Karpas-422 (cell line): Measurements from ENCODE around the gene MAPKBP1. TPM values are rescaled to one million over a fixed set of nuclear protein-coding genes. Genes with fewer than 3 reads are reported as not detected.

Experiments
- DNase-seq: peaks from one replicate; pipeline ENCODE4 v3.0.0-alpha.2; 2015
- H2AFZ ChIP-seq: fragments of 200-600 bp; sonication (generic); 2 replicates; pipeline ENCODE4 v1.6.1; 2014; ENCODE audit warnings: antibody characterized with exemption, low read length, mixed read lengths
- H3K27ac ChIP-seq: fragments of 200-600 bp; sonication (generic); 2 replicates; pipeline ENCODE4 v1.5.1; 2014; ENCODE audit warnings: mild to moderate bottlenecking, low read length, moderate library complexity
- H3K27me3 ChIP-seq: fragments of 200-600 bp; sonication (generic); 2 replicates; pipeline ENCODE4 v1.6.1; 2014; ENCODE audit warnings: low read length, mixed read lengths
- H3K36me3 ChIP-seq: fragments of 200-600 bp; sonication (generic); 2 replicates; pipeline ENCODE4 v1.6.1; 2014; ENCODE audit warnings: low read length, mixed read lengths; ENCODE audit not compliant: insufficient read depth
- H3K4me1 ChIP-seq: fragments of 200-600 bp; sonication (generic); 2 replicates; pipeline ENCODE4 v1.6.1; 2014; ENCODE audit warnings: mild to moderate bottlenecking, low read length, mixed read lengths
- H3K4me2 ChIP-seq: fragments of 200-600 bp; sonication (generic); 2 replicates; pipeline ENCODE4 v1.6.1; 2014; ENCODE audit warnings: low read length, low read depth, mild to moderate bottlenecking; ENCODE audit not compliant: poor library complexity, severe bottlenecking
- H3K4me3 ChIP-seq: fragments of 200-600 bp; sonication (generic); 2 replicates; pipeline ENCODE4 v1.5.1; 2014; ENCODE audit warnings: mild to moderate bottlenecking, antibody characterized with exemption, low read length, mixed read lengths
- H3K79me2 ChIP-seq: fragments of 200-600 bp; sonication (generic); 2 replicates; pipeline ENCODE4 v1.6.1; 2014; ENCODE audit warnings: mild to moderate bottlenecking, low read length, mixed read lengths
- H3K9ac ChIP-seq: fragments of 200-600 bp; sonication (generic); 2 replicates; pipeline ENCODE4 v1.6.0; 2014; ENCODE audit warnings: low read length
- H3K9me2 ChIP-seq: fragments of 200-600 bp; sonication (generic), shearing (Covaris generic); replicated peaks from 2 replicates; pipeline ENCODE4 v1.6.0; 2014; ENCODE audit warnings: mild to moderate bottlenecking, low read length, moderate library complexity; ENCODE audit not compliant: insufficient read depth
- H3K9me3 ChIP-seq: fragments of 300-700, 200-600 bp; sonication (generic); 2 replicates; pipeline ENCODE4 v1.6.1; 2014; ENCODE audit warnings: low read length, mixed read lengths
- H4K20me1 ChIP-seq: fragments of 200-600 bp; sonication (generic); 2 replicates; pipeline ENCODE4 v1.6.1; 2014; ENCODE audit warnings: mild to moderate bottlenecking, antibody characterized with exemption, low read length, low read depth; ENCODE audit not compliant: insufficient read depth
- total RNA-seq: library from RNA; depleted of rRNA; stranded (reverse); fragments of >200 nt; shearing (Covaris generic); gene quantifications from 2 replicates; pipeline ENCODE4 v1.2.3, GENCODE V29; 2014; ENCODE audit warnings: low replicate concordance

The MAPKBP1 gene
- total RNA-seq, 1 experiment from 2014 or later, result 17.8 TPM

DNA sequence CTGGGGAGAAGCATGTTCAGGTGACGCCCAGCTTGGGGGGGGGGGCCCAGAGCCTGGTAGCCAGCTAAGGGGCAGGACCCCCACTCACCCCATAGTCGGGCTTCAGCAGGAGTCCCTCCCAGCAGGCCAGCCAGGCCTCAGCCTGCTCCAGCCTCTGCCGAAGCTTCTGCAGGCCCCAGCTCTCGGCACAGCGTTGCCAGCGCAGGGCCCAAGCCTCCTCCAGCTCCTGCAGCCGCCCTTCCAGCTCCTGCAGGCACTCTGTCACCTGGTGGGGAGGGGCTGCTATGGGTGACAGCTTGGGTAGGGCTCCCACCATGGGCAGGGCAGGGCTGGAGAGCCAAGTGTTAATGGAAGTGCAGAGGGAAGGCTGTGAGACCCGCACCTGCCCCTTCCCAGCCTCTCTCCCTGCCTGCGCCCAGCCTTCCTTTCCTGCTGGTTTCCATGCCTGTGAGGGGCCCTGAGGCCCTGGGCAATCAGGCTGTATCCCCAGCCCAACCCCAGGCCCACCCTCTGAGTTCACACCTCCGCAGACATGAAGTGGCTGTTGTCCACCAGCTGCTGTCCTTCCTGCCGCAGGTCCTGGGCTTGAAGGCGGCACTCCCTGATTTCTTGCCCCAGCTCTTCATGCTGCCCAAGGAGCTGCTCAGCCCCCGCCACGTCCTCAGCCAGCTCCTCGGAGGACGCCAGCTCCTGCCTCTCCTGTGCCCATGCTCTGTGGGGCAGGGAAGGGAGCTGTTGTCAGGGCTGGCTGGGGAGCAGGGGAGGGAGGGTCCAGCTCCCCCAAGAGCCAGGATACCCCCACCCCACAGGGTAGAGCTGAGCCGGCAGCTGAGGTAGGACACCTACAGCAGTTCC, 78.7 kb downstream of the MAPKBP1 start:
- Histone ChIP-seq H3K79me2 (no peaks in the 10 kb centered on the region), H3K9me3 (no peaks in the 10 kb centered on the region), H3K36me3 (no peaks in the 10 kb centered on the region), H3K4me1 (no peaks in the 10 kb centered on the region), H3K4me3 (no peak overlapping the region), H4K20me1 (no peaks in the 10 kb centered on the region), H2AFZ (no peak overlapping the region), H3K9ac (no peak overlapping the region), H3K27ac (no peak overlapping the region), H3K4me2 (no peak overlapping the region), H3K9me2 (no peaks in the 10 kb centered on the region), H3K27me3 (no peaks in the 10 kb centered on the region)
- DNase-seq, result no peak

DNA sequence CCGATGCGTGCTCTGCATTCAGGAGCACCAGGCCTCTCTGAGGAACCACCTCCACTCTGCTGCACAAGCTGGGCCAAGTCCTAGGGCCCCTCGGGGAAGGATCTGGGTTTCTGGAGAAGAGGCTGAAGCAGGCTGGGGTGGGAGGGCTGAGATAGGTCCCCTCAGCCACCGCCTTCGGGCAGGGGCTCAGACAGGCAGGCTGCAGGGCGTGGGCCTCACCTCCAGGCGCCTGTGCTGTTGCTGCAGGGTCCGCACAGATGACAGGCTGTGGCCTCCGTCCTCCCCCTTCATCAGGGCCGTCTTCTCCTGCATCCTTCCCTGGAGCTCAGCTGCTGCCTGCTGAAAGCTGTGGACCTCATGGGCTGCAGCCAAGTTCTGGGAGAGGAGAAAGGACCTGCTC, 79.5 kb downstream of the MAPKBP1 start:
- no peak overlapping the region for H3K9ac ChIP-seq
- no peaks in the 10 kb centered on the region for H3K36me3 ChIP-seq
- H3K27me3 ChIP-seq, result no peaks in the 10 kb centered on the region
- H2AFZ ChIP-seq, result no peak overlapping the region
- no peaks in the 10 kb centered on the region for H3K4me1 ChIP-seq
- DNase-seq, result no peak
- no peaks in the 10 kb centered on the region for H3K79me2 ChIP-seq
- H3K4me2 ChIP-seq, result no peak overlapping the region
- H4K20me1 ChIP-seq, result no peaks in the 10 kb centered on the region
- H3K27ac ChIP-seq, result no peak overlapping the region
- no peak overlapping the region for H3K4me3 ChIP-seq
- no peaks in the 10 kb centered on the region for H3K9me3 ChIP-seq
- no peaks in the 10 kb centered on the region for H3K9me2 ChIP-seq

DNA sequence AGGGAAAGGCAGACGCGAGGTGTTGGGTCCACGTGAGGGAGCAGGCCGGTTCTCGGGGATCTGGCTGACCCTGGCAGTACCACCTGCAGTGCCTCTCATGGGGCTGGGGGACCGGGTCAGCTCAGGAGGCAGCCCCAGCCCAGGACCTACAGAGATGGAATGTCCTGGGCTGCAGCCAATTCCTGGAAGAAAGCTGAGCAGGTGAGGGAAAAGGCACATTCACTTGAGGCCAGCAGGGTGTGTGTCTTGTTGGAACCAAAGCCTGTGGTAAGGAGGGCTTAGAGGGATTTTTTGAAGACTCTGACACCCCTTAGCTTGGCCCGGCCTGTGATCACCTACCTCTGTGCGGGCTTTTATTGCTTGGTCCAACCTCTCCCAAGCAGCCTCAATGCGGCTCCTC, 80.2 kb downstream of the MAPKBP1 start:
- Histone ChIP-seq H3K9me3 (no peaks in the 10 kb centered on the region), H3K4me3 (no peak overlapping the region)
- DNase-seq, result no peak

DNA sequence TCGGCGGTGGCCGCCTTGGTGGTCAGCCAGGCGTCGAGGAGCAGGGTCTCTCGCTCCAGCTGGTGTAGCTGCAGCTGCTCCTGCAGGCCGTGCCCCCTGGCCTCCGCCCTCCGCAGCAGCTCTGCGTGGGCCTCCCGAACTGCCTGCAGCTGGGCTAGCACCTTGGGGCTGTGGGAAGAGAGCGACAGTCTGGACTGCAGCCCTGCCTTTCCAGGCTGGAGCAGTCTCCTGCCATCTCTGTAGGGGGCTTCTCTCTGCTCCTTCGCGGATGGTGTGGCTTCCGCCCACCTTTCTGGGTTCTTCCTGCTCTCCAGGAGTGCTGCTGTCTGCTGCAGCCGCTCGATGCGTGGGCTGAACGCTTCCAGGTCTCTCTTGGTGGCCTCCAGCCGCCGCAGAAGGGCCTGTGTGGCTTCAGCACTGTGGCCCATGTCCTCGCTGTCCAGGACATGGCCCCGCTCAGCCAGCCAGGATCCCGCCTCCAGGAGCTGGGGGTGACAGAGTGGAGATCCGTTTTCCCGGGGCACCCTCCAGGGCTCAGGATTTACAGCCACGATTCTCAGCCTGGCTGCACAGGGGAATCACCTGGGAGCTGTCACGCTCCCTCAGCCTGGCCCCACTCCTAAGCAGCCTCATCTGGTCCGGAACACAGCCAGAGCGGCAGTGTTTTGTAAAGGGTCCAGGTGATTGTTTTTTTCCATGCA, 81.1 kb downstream of the MAPKBP1 start:
- Histone ChIP-seq H3K9me2 (no peaks in the 10 kb centered on the region), H3K27me3 (no peaks in the 10 kb centered on the region), H4K20me1 (no peaks in the 10 kb centered on the region), H3K4me3 (no peak overlapping the region), H3K4me2 (no peak overlapping the region), H2AFZ (no peak overlapping the region), H3K9ac (no peak overlapping the region), H3K36me3 (no peaks in the 10 kb centered on the region), H3K27ac (no peak overlapping the region), H3K9me3 (no peaks in the 10 kb centered on the region), H3K4me1 (no peaks in the 10 kb centered on the region), H3K79me2 (no peaks in the 10 kb centered on the region)
- DNase-seq, result no peak

More for the DNA sequence above, 80.2 kb downstream of the MAPKBP1 start:
- Histone ChIP-seq H3K4me2 (no peak overlapping the region), H3K27ac (no peak overlapping the region), H4K20me1 (no peaks in the 10 kb centered on the region), H2AFZ (no peak overlapping the region), H3K9ac (no peak overlapping the region), H3K4me1 (no peaks in the 10 kb centered on the region), H3K27me3 (no peaks in the 10 kb centered on the region), H3K79me2 (no peaks in the 10 kb centered on the region), H3K9me2 (no peaks in the 10 kb centered on the region), H3K36me3 (no peaks in the 10 kb centered on the region)

DNA sequence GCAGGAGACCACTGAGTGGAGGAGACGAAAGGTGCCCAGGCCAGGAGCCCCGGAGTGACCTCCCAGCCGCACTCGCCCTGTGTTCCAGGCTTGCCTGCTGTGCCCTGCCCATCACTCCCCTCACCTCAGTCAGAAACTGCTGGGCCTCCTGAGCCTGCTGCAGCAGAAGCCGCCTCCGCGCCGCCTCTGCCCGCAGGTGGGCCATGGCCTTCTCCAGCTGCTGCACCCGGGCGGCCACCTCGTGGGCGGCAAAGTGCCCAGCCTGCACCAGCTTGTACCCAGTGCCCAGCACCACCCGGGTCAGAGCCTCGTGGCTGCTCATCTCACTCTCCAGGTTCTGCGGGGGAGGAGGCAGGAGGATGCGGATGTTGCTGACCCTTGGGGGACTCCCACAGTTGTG, 82.0 kb downstream of the MAPKBP1 start:
- H3K4me2 ChIP-seq, result no peak overlapping the region
- no peaks in the 10 kb centered on the region for H3K79me2 ChIP-seq
- no peaks in the 10 kb centered on the region for H3K36me3 ChIP-seq
- H3K9me2 ChIP-seq, result no peaks in the 10 kb centered on the region
- no peak overlapping the region for H3K9ac ChIP-seq
- no peaks in the 10 kb centered on the region for H3K4me1 ChIP-seq
- no peak for DNase-seq
- no peaks in the 10 kb centered on the region for H4K20me1 ChIP-seq
- no peak overlapping the region for H3K27ac ChIP-seq
- H3K9me3 ChIP-seq, result no peaks in the 10 kb centered on the region
- H3K4me3 ChIP-seq, result no peak overlapping the region
- no peaks in the 10 kb centered on the region for H3K27me3 ChIP-seq
- no peak overlapping the region for H2AFZ ChIP-seq

DNA sequence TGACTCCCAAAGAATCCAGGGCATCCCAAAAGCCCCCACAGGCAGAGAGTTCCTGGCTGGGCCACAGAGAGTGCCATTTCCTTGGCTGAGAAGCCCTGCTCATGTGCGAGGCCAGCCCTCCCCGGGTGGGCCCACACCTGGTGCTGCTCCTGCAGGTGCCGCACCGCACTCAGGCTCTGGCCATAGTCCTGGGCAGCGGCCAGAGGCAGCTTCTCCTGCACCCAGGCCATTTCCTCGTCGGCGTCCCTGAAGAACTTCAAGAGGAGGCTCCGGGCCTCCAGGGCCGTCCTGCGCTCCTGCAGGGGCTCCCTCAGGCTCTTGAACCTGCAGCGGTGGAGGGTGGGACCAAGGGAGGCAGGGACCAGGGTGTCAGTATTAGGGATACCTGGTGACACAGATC, 82.4 kb downstream of the MAPKBP1 start:
- Histone ChIP-seq H2AFZ (no peak overlapping the region), H3K4me1 (no peaks in the 10 kb centered on the region), H3K36me3 (no peaks in the 10 kb centered on the region), H4K20me1 (no peaks in the 10 kb centered on the region), H3K27ac (no peak overlapping the region), H3K79me2 (no peaks in the 10 kb centered on the region), H3K27me3 (no peaks in the 10 kb centered on the region), H3K9me2 (no peaks in the 10 kb centered on the region), H3K9me3 (no peaks in the 10 kb centered on the region), H3K9ac (no peak overlapping the region), H3K4me2 (no peak overlapping the region), H3K4me3 (no peak overlapping the region)
- no peak for DNase-seq

DNA sequence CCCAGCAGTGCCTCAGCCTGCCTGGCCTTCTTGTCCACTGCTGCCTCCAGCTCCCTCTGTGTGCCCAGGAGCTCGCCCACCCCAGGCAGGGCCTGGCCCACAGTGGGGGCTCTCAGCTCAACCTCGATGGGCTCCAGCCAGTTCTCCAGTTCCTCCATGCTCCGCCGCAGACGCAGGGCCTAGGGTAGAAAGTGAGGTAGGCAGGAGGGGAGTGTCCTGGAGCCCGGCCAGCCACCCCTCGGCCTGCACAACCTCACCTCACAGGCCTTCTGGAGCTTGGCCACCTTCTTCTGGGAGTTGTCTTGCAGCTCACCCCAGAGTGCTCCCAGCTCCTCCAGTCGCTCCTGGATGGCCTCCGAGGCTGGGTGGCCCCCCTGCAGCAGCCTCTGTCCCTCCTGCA, 83.0 kb downstream of the MAPKBP1 start:
- Histone ChIP-seq H3K36me3 (no peaks in the 10 kb centered on the region), H3K4me1 (no peaks in the 10 kb centered on the region), H4K20me1 (no peaks in the 10 kb centered on the region), H3K4me3 (no peak overlapping the region), H3K27ac (no peak overlapping the region), H3K79me2 (no peaks in the 10 kb centered on the region), H3K9me3 (no peaks in the 10 kb centered on the region), H3K4me2 (no peak overlapping the region), H3K27me3 (no peaks in the 10 kb centered on the region), H3K9ac (no peak overlapping the region), H3K9me2 (no peaks in the 10 kb centered on the region), H2AFZ (no peak overlapping the region)
- no peak for DNase-seq

DNA sequence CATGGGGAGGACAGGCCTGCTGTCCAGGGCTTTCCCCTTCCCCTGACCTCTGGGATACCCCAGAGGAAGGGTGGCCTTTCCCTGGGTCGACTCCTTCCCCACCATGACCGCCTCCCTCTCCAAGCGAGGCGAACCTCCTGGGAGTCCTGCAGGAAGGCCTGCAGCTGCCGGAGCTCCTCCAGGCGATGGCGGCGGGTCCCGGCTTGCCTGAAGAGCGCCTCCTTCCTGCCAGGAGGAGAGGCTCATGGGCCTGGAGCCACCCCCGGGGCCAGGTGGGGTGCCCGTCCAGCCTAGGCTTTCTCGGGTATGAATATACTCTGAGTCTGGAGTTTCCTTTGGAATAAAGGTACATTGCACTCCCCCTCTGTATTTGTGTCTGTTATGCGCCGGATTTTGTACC, 84.5 kb downstream of the MAPKBP1 start:
- Histone ChIP-seq H3K9ac (no peak overlapping the region), H3K4me3 (no peak overlapping the region), H3K4me1 (no peaks in the 10 kb centered on the region), H3K4me2 (no peak overlapping the region), H3K27me3 (no peaks in the 10 kb centered on the region), H3K9me2 (no peaks in the 10 kb centered on the region), H3K9me3 (no peaks in the 10 kb centered on the region), H3K27ac (no peak overlapping the region), H4K20me1 (no peaks in the 10 kb centered on the region), H3K36me3 (no peaks in the 10 kb centered on the region), H3K79me2 (no peaks in the 10 kb centered on the region), H2AFZ (no peak overlapping the region)
- no peak for DNase-seq
